ENCODE data around the gene RBM33. TPM values are rescaled to one million over a fixed set of nuclear protein-coding genes. Genes with fewer than 3 reads are reported as not detected.

Gene RBM33
- total RNA-seq, 1 experiment from 2014 or later = 81.8 TPM

DNA sequence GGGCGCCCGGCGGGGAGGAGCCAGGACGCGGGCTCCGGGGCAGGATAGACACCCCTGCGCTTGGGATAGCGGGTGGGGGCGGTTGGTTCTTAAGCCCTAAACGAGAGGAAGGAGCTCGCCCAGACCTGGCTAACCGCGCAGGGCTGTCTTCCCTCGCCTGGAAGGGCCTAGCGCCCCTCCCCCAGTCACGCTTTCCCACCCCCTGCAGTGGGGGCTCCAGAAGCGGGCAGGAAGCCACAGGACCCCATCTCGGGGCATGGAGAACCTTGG, 161.3 kb downstream of the RBM33 start:
- Mint-ChIP-seq H3K36me3 (no peaks in the 10 kb centered on the region), H3K9me3 (no peaks in the 10 kb centered on the region), H3K27ac (no peak overlapping the region), H3K4me1 (peaks cover 35% of the 10 kb centered on the region), H3K27me3 (ENCODE audit: low read depth) (peaks cover 94% of the 10 kb centered on the region), H3K4me3 (peak overlapping the region; percentile 53; the same call in 1 of the 2 replicates)
- DNase-seq (ENCODE audit: low spot score) (no peak), ATAC-seq (no peak)
- TF ChIP-seq, protein P1, sequence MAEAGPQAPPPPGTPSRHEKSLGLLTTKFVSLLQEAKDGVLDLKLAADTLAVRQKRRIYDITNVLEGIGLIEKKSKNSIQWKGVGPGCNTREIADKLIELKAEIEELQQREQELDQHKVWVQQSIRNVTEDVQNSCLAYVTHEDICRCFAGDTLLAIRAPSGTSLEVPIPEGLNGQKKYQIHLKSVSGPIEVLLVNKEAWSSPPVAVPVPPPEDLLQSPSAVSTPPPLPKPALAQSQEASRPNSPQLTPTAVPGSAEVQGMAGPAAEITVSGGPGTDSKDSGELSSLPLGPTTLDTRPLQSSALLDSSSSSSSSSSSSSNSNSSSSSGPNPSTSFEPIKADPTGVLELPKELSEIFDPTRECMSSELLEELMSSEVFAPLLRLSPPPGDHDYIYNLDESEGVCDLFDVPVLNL (CRISPR knock-in tag; IDR thresholded peaks at IDR 0.05; ENCODE audit: borderline replicate concordance, low read depth) = peak; percentile 22; the same call in 1 of the 2 replicates
- TF ChIP-seq, protein P2, sequence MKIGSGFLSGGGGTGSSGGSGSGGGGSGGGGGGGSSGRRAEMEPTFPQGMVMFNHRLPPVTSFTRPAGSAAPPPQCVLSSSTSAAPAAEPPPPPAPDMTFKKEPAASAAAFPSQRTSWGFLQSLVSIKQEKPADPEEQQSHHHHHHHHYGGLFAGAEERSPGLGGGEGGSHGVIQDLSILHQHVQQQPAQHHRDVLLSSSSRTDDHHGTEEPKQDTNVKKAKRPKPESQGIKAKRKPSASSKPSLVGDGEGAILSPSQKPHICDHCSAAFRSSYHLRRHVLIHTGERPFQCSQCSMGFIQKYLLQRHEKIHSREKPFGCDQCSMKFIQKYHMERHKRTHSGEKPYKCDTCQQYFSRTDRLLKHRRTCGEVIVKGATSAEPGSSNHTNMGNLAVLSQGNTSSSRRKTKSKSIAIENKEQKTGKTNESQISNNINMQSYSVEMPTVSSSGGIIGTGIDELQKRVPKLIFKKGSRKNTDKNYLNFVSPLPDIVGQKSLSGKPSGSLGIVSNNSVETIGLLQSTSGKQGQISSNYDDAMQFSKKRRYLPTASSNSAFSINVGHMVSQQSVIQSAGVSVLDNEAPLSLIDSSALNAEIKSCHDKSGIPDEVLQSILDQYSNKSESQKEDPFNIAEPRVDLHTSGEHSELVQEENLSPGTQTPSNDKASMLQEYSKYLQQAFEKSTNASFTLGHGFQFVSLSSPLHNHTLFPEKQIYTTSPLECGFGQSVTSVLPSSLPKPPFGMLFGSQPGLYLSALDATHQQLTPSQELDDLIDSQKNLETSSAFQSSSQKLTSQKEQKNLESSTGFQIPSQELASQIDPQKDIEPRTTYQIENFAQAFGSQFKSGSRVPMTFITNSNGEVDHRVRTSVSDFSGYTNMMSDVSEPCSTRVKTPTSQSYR (CRISPR knock-in tag; IDR thresholded peaks at IDR 0.05) = peak; percentile 28; the same call in 1 of the 2 replicates
- TF ChIP-seq, protein P3, sequence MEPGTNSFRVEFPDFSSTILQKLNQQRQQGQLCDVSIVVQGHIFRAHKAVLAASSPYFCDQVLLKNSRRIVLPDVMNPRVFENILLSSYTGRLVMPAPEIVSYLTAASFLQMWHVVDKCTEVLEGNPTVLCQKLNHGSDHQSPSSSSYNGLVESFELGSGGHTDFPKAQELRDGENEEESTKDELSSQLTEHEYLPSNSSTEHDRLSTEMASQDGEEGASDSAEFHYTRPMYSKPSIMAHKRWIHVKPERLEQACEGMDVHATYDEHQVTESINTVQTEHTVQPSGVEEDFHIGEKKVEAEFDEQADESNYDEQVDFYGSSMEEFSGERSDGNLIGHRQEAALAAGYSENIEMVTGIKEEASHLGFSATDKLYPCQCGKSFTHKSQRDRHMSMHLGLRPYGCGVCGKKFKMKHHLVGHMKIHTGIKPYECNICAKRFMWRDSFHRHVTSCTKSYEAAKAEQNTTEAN (CRISPR knock-in tag; IDR thresholded peaks at IDR 0.05) = 0 out of 2 replicates have a peak, but pooled peaks have one; percentile 76
- TF ChIP-seq, protein P4, sequence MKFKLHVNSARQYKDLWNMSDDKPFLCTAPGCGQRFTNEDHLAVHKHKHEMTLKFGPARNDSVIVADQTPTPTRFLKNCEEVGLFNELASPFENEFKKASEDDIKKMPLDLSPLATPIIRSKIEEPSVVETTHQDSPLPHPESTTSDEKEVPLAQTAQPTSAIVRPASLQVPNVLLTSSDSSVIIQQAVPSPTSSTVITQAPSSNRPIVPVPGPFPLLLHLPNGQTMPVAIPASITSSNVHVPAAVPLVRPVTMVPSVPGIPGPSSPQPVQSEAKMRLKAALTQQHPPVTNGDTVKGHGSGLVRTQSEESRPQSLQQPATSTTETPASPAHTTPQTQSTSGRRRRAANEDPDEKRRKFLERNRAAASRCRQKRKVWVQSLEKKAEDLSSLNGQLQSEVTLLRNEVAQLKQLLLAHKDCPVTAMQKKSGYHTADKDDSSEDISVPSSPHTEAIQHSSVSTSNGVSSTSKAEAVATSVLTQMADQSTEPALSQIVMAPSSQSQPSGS (CRISPR knock-in tag; IDR thresholded peaks at IDR 0.05; ENCODE audit: borderline replicate concordance, low read depth) = no peak
- ChIA-PET CTCF (interaction anchor here (0.6 kb wide), 1 partner anchor 1351 kb away, joined by 4 read pairs; no protein-coding TSS in a partner anchor), POLR2A (no interaction called here)

DNA sequence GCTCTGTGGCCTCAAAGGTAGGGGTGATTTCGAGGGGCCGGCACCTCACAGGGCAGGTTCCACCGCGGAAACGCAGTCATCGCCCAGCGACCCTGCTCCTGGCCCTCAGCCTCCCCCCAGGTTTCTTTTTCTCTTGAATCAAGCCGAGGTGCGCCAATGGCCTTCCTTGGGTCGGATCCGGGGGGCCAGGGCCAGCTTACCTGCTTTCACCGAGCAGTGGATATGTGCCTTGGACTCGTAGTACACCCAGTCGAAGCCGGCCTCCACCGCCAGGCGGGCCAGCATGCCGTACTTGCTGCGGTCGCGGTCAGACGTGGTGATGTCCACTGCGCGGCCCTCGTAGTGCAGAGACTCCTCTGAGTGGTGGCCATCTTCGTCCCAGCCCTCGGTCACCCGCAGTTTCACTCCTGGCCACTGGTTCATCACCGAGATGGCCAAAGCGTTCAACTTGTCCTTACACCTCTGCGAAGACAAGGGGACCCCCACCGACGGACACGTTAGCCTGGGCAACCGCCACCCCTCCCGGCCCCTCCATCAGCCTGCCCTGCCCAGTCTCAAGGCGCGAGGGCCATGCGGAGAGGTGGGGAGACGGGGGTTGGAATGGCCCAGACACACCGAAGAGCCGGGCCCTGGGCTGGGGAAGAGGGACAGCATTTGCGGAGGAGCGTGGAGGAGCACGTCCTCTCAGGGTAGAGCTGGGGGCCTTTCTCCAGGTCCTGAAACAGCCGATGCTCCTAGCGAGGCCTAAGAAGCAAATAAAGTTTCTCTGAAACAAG, 161.8 kb downstream of the RBM33 start:
- ChIA-PET POLR2A (no interaction called here), CTCF (interaction anchor here (0.6 kb wide), 1 partner anchor 1351 kb away, joined by 4 read pairs; no protein-coding TSS in a partner anchor)
- Mint-ChIP-seq H3K36me3 (no peaks in the 10 kb centered on the region), H3K9me3 (no peaks in the 10 kb centered on the region), H3K27ac (no peak overlapping the region), H3K4me3 (peak overlapping the region; percentile 53), H3K27me3 (ENCODE audit: low read depth) (peaks cover 94% of the 10 kb centered on the region), H3K4me1 (peaks cover 40% of the 10 kb centered on the region)
- no peak for DNase-seq (ENCODE audit: low spot score)
- no peak for ATAC-seq
- TF ChIP-seq ZNF317 (CRISPR knock-in tag; IDR thresholded peaks at IDR 0.05; ENCODE audit: borderline replicate concordance, low read depth) = no peak
- TF ChIP-seq, protein P5, sequence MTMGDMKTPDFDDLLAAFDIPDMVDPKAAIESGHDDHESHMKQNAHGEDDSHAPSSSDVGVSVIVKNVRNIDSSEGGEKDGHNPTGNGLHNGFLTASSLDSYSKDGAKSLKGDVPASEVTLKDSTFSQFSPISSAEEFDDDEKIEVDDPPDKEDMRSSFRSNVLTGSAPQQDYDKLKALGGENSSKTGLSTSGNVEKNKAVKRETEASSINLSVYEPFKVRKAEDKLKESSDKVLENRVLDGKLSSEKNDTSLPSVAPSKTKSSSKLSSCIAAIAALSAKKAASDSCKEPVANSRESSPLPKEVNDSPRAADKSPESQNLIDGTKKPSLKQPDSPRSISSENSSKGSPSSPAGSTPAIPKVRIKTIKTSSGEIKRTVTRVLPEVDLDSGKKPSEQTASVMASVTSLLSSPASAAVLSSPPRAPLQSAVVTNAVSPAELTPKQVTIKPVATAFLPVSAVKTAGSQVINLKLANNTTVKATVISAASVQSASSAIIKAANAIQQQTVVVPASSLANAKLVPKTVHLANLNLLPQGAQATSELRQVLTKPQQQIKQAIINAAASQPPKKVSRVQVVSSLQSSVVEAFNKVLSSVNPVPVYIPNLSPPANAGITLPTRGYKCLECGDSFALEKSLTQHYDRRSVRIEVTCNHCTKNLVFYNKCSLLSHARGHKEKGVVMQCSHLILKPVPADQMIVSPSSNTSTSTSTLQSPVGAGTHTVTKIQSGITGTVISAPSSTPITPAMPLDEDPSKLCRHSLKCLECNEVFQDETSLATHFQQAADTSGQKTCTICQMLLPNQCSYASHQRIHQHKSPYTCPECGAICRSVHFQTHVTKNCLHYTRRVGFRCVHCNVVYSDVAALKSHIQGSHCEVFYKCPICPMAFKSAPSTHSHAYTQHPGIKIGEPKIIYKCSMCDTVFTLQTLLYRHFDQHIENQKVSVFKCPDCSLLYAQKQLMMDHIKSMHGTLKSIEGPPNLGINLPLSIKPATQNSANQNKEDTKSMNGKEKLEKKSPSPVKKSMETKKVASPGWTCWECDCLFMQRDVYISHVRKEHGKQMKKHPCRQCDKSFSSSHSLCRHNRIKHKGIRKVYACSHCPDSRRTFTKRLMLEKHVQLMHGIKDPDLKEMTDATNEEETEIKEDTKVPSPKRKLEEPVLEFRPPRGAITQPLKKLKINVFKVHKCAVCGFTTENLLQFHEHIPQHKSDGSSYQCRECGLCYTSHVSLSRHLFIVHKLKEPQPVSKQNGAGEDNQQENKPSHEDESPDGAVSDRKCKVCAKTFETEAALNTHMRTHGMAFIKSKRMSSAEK (CRISPR knock-in tag; IDR thresholded peaks at IDR 0.05; ENCODE audit: borderline replicate concordance) = no peak
- TF ChIP-seq EMX1 (CRISPR knock-in tag; IDR thresholded peaks at IDR 0.05) = no peak
- no peak for TF ChIP-seq ZBTB21 (CRISPR knock-in tag; IDR thresholded peaks at IDR 0.05; ENCODE audit: borderline replicate concordance)
- TF ChIP-seq MYBL2 (CRISPR knock-in tag; IDR thresholded peaks at IDR 0.05) = no peak
- TF ChIP-seq, protein P6, sequence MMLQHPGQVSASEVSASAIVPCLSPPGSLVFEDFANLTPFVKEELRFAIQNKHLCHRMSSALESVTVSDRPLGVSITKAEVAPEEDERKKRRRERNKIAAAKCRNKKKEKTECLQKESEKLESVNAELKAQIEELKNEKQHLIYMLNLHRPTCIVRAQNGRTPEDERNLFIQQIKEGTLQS (CRISPR knock-in tag; conservative IDR thresholded peaks at IDR 0.05) = no peak
- TF ChIP-seq SP1 (CRISPR knock-in tag; conservative IDR thresholded peaks at IDR 0.05) = no peak
- no peak for TF ChIP-seq ESRRA (CRISPR knock-in tag; IDR thresholded peaks at IDR 0.05; ENCODE audit: borderline replicate concordance)
- TF ChIP-seq IRF2 (CRISPR knock-in tag; IDR thresholded peaks at IDR 0.05; ENCODE audit: borderline replicate concordance, low read depth) = no peak
- no peak for TF ChIP-seq MXD4 (CRISPR knock-in tag; IDR thresholded peaks at IDR 0.05; ENCODE audit: borderline replicate concordance)
- TF ChIP-seq FOXJ3 (CRISPR knock-in tag; IDR thresholded peaks at IDR 0.05; ENCODE audit: borderline replicate concordance) = no peak
- TF ChIP-seq RELA (CRISPR knock-in tag; IDR thresholded peaks at IDR 0.05; ENCODE audit: borderline replicate concordance) = no peak
- no peak for TF ChIP-seq ZNF138 (CRISPR knock-in tag; conservative IDR thresholded peaks at IDR 0.05)
- TF ChIP-seq NR1H2 (CRISPR knock-in tag; IDR thresholded peaks at IDR 0.05) = no peak
- TF ChIP-seq, protein P7, sequence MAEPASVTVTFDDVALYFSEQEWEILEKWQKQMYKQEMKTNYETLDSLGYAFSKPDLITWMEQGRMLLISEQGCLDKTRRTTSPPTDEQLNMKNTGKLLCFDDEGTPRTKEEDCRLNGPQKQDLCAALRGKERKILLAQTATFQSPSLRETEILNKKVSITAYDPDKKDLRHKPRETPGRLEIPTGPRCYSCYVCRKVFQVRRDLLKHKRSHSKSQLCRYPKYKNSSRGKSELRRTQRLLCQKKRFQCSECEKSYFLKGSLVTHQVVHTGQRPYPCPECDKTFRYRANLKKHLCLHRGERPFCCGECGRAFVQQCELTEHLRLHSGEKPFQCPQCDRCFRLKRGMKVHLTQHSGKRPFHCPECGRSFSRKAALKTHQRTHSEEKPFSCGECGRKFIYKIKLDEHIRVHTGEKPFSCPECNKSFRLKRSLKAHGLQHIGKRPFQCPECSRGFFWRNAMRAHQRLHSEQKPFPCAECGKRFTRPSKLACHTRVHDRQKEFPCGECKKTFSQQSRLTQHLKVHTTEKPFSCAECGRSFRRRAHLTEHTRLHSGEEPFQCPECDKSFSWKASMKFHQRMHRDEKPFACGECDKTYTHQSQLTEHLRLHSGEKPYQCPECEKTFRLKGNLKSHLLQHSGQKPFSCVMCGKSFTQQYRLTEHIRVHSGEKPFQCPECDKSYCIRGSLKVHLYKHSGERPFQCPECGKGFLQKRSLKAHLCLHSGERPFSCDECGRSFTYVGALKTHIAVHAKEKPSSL (CRISPR knock-in tag; conservative IDR thresholded peaks at IDR 0.05) = no peak
- TF ChIP-seq TEAD1 (CRISPR knock-in tag; IDR thresholded peaks at IDR 0.05) = no peak

Measured in WTC11 (cell line).